Hematopoietic multipotent progenitor cell treated with erythropoietin and hydrocortisone succinate and interleukin-3 and kit ligand, for 6 days (in vitro differentiated cells): ENCODE data around the gene TMPRSS2.

Experiments used
- DNase-seq: peaks from one replicate; pipeline ENCODE4 v3.0.0-alpha.2; 2015

Gene TMPRSS2

GRCh38 chr21:41509145-41509496, 1.2 kb upstream of the TMPRSS2 start:
- no peak for DNase-seq

DNA sequence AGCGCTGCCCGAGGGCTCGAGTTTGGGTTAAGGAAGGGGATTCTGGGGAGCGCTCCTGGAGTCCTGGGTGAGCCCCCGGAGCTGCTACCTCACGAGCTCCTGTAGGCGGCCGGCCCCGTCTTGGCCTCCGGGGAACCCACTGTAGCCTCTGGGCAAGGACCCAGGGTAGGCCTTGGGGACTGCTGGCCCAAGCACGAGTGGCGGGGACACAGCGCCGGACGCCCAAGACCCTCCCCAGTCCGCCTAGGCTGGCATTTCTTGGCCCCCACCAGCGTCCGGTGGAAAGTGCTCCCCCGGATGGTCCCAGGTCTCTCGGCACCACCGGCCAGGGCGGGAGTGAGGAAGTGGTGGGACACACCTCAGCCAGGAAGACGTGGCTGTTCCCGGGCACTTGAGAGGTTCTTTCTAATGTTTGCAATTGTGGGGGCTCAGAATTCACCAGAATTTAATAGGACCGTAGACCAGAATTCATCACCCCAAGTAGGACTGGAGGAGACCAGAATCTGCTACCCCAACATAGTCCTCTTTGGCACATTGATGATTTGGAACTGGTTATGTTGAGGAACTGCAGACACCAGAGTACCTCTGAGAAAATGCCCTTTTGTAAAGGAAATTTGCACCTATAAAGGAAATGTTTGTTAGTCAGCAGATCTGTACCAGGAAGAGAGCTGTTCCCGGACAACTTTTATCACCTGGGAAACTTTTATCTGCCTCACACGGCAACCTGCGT, 622 bp upstream of the TMPRSS2 start:
- DNase-seq, result no peak

DNA sequence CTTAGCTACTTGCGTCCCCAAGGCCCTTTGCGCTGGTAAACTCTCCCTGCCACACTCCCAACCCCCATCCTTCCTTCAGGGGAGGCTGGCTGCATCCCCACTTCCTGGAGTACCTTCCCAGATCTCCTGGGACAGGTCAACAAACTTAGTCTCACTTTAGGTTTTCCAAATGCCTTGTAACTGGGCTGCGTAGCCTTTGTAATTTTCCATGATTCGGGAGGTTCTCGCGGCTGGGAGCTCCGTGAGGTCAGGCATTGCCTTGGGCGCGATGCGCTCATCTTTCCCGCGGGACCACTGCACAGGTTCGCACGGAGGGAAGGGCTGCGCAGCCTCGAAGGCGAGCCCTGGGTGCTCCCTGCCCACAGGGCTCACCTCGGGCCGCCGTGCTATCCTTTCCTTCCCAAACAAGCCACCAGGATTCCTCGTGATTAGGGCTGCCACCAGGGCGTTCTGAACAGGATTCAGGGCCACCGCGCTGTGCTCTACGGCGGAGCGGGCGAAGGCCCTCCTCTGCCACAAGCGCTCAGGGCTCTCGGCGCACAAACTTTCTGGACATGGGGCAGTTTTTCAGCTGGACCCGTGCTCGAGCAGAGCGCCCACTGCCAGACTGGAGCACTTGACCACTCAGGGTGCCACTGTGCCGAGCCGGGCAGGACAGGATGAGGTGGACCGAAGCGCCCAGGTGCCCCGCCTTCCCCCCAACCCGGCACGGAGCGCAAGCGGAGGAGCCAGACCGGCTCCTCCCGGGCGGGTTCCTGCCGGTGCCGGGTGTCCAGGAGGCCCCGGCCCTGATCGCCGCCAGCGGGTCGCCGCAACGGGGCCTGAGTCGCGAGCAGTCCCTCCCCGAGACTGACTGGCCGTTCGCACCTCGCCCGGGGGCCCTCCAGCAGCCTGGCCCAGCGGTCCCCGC, 1.1 kb downstream of the TMPRSS2 start:
- no peak for DNase-seq

GRCh38 chr21:41506005-41506594, 1.9 kb downstream of the TMPRSS2 start:
- DNase-seq, result no peak

- DNase-seq, result no peak
Measured at GRCh38 chr21:41504030-41504429, 3.9 kb downstream of the TMPRSS2 start.

DNA sequence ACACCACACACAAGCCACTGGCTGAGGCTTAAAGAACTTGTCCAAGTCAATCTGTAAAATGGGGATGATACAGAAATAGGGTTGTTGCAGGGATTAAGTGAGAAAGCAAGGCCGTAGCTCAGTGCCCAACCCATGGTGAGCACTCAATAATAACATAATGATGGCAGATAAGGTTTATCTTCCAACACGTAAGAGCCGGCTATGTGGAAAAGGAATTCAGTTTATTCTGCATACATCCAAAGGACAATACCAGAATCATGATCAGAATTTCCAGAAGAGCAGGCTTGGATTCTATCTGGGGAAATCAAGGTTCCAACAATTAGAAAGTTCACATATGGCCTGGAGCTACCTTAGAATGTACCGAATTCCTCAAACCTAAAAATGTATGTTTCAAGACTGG, 4.6 kb downstream of the TMPRSS2 start:
- no peak for DNase-seq

DNA sequence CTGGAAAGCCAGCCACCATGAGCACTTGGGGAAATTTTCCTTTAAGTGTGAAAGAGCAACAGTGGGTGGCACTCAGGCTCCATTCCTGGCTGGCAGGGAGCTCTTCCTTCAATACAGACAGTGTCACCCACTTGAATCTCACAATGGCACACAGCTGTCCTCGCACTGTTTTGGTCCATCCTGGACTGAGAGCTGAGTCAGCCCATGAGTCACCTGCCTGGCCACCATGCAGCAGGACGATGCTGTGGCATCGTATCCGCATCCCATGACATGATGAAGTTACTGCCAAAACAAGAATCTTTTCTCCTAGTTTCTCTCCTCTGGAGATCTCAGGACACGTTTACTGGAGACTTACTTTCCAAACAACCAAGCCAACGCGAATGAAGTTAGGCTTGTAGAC, 6.0 kb downstream of the TMPRSS2 start:
- DNase-seq, result no peak

GRCh38 chr21:41500931-41501381, 7.0 kb downstream of the TMPRSS2 start:
- no peak for DNase-seq

GRCh38 chr21:41500363-41500762, 7.6 kb downstream of the TMPRSS2 start:
- no peak for DNase-seq

DNA sequence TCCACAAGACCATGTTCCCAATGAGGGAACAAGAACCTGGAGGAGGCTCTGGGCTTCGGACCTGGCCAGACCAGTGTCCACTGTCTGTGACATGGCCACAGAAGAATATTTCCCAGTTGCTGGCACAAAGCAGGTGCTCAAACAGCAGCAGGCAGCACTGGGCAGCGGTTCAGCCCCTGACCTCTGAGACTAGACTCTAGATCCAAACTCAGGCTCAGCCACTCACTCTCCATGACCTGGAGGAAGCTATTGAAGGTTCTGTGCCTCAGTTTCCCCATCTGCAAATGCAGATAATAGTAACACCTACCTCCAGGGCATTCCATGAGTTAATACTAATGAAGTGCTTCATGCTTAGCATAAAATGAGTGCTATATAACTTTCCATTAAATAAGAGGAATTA, 8.0 kb downstream of the TMPRSS2 start:
- no peak for DNase-seq

- no peak for DNase-seq
Measured at GRCh38 chr21:41497788-41498187, 10.2 kb downstream of the TMPRSS2 start.

- no peak for DNase-seq
Measured at GRCh38 chr21:41497008-41497407, 10.9 kb downstream of the TMPRSS2 start.

DNA sequence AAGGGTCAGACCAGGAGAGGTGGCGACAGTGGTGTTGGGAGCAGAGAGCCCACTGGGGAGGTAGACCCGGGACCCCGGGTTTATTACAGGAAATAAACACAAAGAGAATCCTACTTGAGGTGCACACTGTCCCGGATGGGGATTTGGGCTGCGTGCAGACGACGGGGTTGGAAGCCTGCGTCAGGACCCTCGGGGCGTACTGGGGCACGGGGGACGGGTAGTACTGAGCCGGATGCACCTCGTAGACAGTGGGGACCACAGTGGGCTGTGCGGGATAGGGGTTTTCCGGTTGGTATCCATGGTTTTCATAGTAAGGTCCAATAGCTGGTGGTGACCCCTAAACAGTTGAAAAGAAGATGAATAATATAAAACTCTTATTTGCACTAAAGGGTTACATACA, 13.7 kb downstream of the TMPRSS2 start:
- DNase-seq, result no peak

DNA sequence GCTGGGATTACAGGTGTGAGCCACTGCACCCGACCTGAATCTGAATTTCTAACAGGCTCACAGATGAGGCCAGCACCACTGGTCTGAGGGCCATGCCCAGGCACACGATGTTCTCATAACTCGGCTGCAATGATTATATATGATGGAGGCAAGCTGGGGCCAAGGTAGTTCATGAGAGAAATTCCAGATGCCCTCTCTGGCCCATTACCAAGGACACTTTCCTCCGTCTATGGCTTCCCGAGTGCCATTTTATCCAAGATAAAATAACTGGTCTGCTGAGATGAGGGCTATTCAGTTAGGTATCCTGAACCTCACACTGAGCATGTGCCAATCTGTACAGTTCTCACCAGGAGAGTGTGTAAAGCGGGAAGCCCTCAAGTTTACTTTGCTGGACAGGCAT, 16.5 kb downstream of the TMPRSS2 start:
- DNase-seq, result no peak

DNA sequence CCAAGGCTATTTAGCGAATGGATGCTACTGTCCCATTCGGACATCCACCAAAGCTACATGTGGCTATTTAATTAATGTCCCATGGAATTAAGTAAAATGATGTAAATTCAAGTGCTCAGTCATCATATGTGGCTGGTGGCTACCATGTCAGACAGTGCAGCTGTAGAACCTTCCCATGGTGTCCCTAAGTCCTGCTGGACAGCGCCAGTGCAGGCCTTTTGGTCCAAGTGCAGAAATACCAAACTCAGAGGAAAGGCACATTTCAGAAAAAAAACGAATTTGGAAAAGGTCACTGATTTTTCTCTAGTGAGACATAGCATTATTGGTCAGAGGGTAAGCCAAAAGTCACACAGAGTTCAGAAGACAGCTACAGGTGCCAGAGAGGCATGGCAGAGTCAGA, 17.6 kb downstream of the TMPRSS2 start:
- no peak for DNase-seq

DNA sequence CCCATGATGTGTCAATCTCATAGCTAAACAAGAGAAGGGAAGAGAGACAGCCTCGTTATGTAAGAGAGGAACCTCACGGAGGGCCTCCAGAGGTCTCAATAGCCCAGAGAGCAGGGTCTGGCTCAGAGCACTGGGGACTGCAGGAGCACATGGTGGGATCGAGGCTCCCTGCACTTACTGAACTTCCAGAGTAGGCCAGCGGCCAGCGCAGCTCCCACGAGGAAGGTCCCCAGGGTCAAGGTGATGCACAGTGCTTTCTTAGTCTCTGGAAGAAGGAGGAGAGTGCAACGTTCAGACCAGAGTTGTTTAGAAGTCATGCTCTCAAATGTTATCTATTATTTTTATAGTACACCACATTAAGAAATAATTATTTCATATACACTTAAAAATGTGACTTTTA, 18.6 kb downstream of the TMPRSS2 start:
- DNase-seq, result no peak

DNA sequence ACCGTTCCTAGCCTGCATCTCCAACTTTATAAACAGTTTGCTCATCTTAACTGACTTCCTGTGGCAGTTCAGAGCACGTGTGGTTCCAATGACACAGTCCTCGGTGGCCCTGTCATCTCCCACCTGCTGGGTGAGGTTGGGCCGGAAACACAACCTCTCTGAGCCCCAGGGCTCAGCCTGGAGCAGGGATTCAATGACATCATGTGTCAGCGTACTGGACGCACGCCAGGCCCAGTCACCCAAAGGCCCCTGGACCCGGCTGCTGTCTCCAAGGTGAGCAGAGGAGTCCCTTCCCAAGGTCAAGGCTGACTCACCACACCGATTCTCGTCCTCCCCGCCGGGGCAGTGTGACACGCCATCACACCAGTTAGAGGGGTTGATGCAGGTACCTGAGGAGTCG, 19.9 kb downstream of the TMPRSS2 start:
- DNase-seq, result no peak

DNA sequence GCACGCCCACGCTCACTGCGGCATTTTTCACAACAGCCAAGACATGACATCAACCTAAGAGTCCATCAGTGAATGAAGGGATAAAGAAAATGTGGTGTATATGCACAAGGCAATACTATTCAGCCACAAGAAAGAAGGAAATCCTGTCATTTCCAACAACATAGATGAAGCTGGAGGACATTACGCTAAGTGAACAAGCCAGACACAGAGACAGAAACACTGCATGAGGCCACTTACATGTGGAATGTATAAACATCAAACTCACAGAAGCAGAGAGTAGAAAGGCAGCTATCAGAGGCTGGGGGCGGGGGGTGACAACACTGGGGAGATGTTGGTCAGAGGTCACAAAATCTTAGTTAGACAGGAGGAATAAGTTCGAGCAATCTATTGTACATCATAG, 20.9 kb downstream of the TMPRSS2 start:
- no peak for DNase-seq

- DNase-seq, result no peak
Measured at GRCh38 chr21:41483973-41484372, 24.0 kb downstream of the TMPRSS2 start.

- no peak for DNase-seq
Measured at GRCh38 chr21:41483415-41483814, 24.5 kb downstream of the TMPRSS2 start.

DNA sequence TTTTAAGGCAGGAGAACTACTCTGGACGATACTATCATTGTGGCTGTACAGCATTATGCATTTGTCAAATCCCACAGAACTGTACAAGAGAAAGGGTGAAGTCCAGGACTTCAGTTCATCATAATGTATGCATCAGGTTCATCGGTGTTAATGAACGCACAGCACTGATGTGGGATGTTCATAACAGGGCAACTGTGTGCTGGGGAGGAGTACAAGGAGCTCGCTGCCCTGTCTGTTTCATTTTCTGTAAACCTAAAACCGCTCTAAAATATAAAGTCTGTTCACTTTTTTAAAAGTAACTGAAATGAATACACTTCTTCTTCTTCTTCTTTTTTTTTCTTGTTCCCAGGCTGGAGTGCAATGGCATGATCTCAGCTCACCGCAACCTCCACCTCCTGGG, 25.0 kb downstream of the TMPRSS2 start:
- no peak for DNase-seq

- DNase-seq, result no peak
Measured at GRCh38 chr21:41482301-41482700, 25.7 kb downstream of the TMPRSS2 start.

DNA sequence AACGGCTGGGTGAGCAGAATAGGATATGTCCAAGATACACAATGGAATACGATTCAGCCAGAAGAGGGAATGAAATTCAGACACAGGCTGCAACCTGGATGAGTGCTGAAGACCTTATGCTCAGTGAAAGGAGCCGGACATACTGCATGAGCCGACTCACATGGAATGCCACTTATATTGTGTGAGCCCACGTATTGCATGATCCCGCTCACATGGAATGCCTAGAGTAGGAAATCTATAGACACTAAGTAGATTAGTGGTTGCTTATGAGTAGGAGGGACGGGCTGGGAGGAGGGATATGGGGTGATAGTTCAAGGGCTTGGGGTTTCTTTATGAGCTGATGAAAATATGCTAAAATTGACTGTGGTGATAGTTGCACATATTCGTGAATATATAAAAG, 26.8 kb downstream of the TMPRSS2 start:
- no peak for DNase-seq

- no peak for DNase-seq
Measured at GRCh38 chr21:41480086-41480690, 27.8 kb downstream of the TMPRSS2 start.
